Uterus (tissue), 2 donors: ENCODE results near the gene PAPLN.

ENCODE experiments used
- CTCF ChIP-seq, 4 experiments: fragments of 200-600 bp in 2 of 4; fragments of 450-650 bp in 2 of 4; sonication (generic) in 2 of 4; IDR thresholded peaks; one replicate each; pipeline ENCODE4 v1.5.1; 2016 to 2019; ENCODE audit warnings: antibody characterized with exemption in 4 of 4, mild to moderate bottlenecking in 2 of 4, moderate library complexity in 1 of 4
- POLR2A ChIP-seq, 2 donors: fragments of 450-650 bp; IDR thresholded peaks; one replicate each; pipeline ENCODE4 v1.6.1; 2016; ENCODE audit warnings: antibody characterized with exemption in 2 of 2, mild to moderate bottlenecking in 1 of 2, moderate library complexity in 1 of 2

GRCh38 chr14:73251516-73252215 is 14.4 kb downstream of the PAPLN start:
- no peak for TF ChIP-seq CTCF (IDR thresholded peaks at IDR 0.05)
- no peak for TF ChIP-seq POLR2A (IDR thresholded peaks at IDR 0.05)
